Lower leg skin (tissue), 3 donors: ENCODE measurements around the gene BPI.

ENCODE experiments used
- CTCF ChIP-seq, 3 donors: fragments of 450-650 bp; IDR thresholded peaks; one replicate each; pipeline ENCODE4 v1.5.1; 2016; ENCODE audit warnings: antibody characterized with exemption in 3 of 3, mild to moderate bottlenecking in 3 of 3, moderate library complexity in 2 of 3
- POLR2A ChIP-seq, 2 donors: fragments of 450-650 bp; IDR thresholded peaks; one replicate each; pipeline ENCODE4 v1.6.1; 2016 to 2017; ENCODE audit warnings: antibody characterized with exemption in 2 of 2, mild to moderate bottlenecking in 1 of 2, moderate library complexity in 1 of 2

GRCh38 chr20:38344107-38344701 is 40.2 kb downstream of the BPI start:
- TF ChIP-seq CTCF (IDR thresholded peaks at IDR 0.05) (no peak), POLR2A (IDR thresholded peaks at IDR 0.05) (no peak)
